Measurements from ENCODE around the gene MARCKSL1.
A peak's percentile ranks its signal among the peaks of the same experiment; 100 is the strongest.

The MARCKSL1 gene

DNA sequence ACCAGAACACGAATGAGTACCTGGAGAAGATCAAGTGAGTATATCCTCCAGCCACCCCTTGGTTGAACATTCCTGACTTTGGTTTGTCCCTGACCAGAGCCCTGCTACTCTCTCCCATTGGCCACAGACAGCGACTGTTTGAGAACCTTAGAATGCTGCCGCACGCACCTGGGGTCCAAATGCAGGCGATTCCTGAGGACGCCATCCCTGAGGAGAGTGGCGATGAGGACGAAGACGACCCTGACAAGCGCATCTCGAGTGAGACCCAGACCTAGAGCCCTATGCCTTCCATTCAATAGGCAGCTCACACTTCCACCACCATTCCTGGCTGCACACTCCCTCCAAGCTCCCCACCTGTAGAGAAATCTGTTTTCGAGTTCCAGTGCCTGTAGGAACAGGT is 4.5 kb downstream of the MARCKSL1 start:
- no peak for ATAC-seq (ENCODE audit: low read depth)

GRCh38 chr1:32330558-32331151 is 5.4 kb downstream of the MARCKSL1 start:
- Histone ChIP-seq H3K27ac (ENCODE audit: poor library complexity, severe bottlenecking) (no peak overlapping the region), H3K27me3 (ENCODE audit: insufficient read depth, poor library complexity, severe bottlenecking) (no peaks in the 10 kb centered on the region), H3K9me3 (ENCODE audit: severe bottlenecking) (no peaks in the 10 kb centered on the region), H3K4me1 (ENCODE audit: insufficient read depth, poor library complexity, severe bottlenecking) (peaks cover 5% of the 10 kb centered on the region), H3K36me3 (ENCODE audit: low read depth) (peaks cover 53% of the 10 kb centered on the region), H3K4me3 (ENCODE audit: severe bottlenecking) (no peak overlapping the region)
- ATAC-seq (ENCODE audit: low read depth) = no peak
- TF ChIP-seq, protein P1, sequence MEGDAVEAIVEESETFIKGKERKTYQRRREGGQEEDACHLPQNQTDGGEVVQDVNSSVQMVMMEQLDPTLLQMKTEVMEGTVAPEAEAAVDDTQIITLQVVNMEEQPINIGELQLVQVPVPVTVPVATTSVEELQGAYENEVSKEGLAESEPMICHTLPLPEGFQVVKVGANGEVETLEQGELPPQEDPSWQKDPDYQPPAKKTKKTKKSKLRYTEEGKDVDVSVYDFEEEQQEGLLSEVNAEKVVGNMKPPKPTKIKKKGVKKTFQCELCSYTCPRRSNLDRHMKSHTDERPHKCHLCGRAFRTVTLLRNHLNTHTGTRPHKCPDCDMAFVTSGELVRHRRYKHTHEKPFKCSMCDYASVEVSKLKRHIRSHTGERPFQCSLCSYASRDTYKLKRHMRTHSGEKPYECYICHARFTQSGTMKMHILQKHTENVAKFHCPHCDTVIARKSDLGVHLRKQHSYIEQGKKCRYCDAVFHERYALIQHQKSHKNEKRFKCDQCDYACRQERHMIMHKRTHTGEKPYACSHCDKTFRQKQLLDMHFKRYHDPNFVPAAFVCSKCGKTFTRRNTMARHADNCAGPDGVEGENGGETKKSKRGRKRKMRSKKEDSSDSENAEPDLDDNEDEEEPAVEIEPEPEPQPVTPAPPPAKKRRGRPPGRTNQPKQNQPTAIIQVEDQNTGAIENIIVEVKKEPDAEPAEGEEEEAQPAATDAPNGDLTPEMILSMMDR (IDR thresholded peaks at IDR 0.05; ENCODE audit: poor library complexity, severe bottlenecking) = no peak
- no peak for DNase-seq (ENCODE audit: low spot score)

More for the DNA sequence above, 4.5 kb downstream of the MARCKSL1 start:
- Histone ChIP-seq H3K9me3 (ENCODE audit: severe bottlenecking) (no peaks in the 10 kb centered on the region), H3K36me3 (ENCODE audit: low read depth) (peaks cover 45% of the 10 kb centered on the region), H3K27me3 (ENCODE audit: insufficient read depth, poor library complexity, severe bottlenecking) (no peaks in the 10 kb centered on the region), H3K27ac (ENCODE audit: poor library complexity, severe bottlenecking) (no peak overlapping the region), H3K4me1 (ENCODE audit: insufficient read depth, poor library complexity, severe bottlenecking) (peaks cover 5% of the 10 kb centered on the region), H3K4me3 (ENCODE audit: severe bottlenecking) (no peak overlapping the region)
- no peak for DNase-seq (ENCODE audit: low spot score)
- TF ChIP-seq, protein P1 (IDR thresholded peaks at IDR 0.05; ENCODE audit: poor library complexity, severe bottlenecking) = no peak

GRCh38 chr1:32329931-32330466 is 6.0 kb downstream of the MARCKSL1 start:
- DNase-seq (ENCODE audit: low spot score) (no peak), ATAC-seq (ENCODE audit: low read depth) (no peak)
- Histone ChIP-seq H3K36me3 (ENCODE audit: low read depth) (peaks cover 59% of the 10 kb centered on the region), H3K9me3 (ENCODE audit: severe bottlenecking) (no peaks in the 10 kb centered on the region), H3K4me3 (ENCODE audit: severe bottlenecking) (no peak overlapping the region), H3K27me3 (ENCODE audit: insufficient read depth, poor library complexity, severe bottlenecking) (no peaks in the 10 kb centered on the region), H3K27ac (ENCODE audit: poor library complexity, severe bottlenecking) (no peak overlapping the region), H3K4me1 (ENCODE audit: insufficient read depth, poor library complexity, severe bottlenecking) (peaks cover 5% of the 10 kb centered on the region)
- TF ChIP-seq, protein P1 (IDR thresholded peaks at IDR 0.05; ENCODE audit: poor library complexity, severe bottlenecking) = no peak

- Histone ChIP-seq H3K27ac (ENCODE audit: poor library complexity, severe bottlenecking) (no peak overlapping the region), H3K4me1 (ENCODE audit: insufficient read depth, poor library complexity, severe bottlenecking) (no peaks in the 10 kb centered on the region), H3K36me3 (ENCODE audit: low read depth) (peaks cover 66% of the 10 kb centered on the region), H3K4me3 (ENCODE audit: severe bottlenecking) (no peak overlapping the region), H3K27me3 (ENCODE audit: insufficient read depth, poor library complexity, severe bottlenecking) (no peaks in the 10 kb centered on the region), H3K9me3 (ENCODE audit: severe bottlenecking) (no peaks in the 10 kb centered on the region)
- TF ChIP-seq, protein P1 (IDR thresholded peaks at IDR 0.05; ENCODE audit: poor library complexity, severe bottlenecking) = no peak
- DNase-seq (ENCODE audit: low spot score) (no peak), ATAC-seq (ENCODE audit: low read depth) (no peak)
These were observed 8.8 kb downstream of the MARCKSL1 start for GRCh38 chr1:32327204-32327603.

- H3K27ac ChIP-seq (ENCODE audit: poor library complexity, severe bottlenecking) = no peak overlapping the region
- ATAC-seq (ENCODE audit: low read depth) = peak; percentile 45; the same call in 1 of the 3 replicates
These were observed 14.2 kb downstream of the MARCKSL1 start for GRCh38 chr1:32321712-32322291.

More at GRCh38 chr1:32321712-32322291, 14.2 kb downstream of the MARCKSL1 start:
- Histone ChIP-seq H3K36me3 (ENCODE audit: low read depth) (peaks cover 58% of the 10 kb centered on the region), H3K9me3 (ENCODE audit: severe bottlenecking) (no peaks in the 10 kb centered on the region), H3K27me3 (ENCODE audit: insufficient read depth, poor library complexity, severe bottlenecking) (no peaks in the 10 kb centered on the region), H3K4me1 (ENCODE audit: insufficient read depth, poor library complexity, severe bottlenecking) (no peaks in the 10 kb centered on the region), H3K4me3 (ENCODE audit: severe bottlenecking) (no peak overlapping the region)
- no peak for DNase-seq (ENCODE audit: low spot score)
- TF ChIP-seq, protein P1 (IDR thresholded peaks at IDR 0.05; ENCODE audit: poor library complexity, severe bottlenecking) = no peak
